Osteocyte (in vitro differentiated cells): ENCODE results near the gene AKAP6. TPM values are rescaled to one million over a fixed set of nuclear protein-coding genes. Genes with fewer than 3 reads are reported as not detected.

Experiments used
- DNase-seq: peaks from one replicate; pipeline ENCODE4 v3.0.0; 2021; ENCODE audit warnings: mixed read lengths; ENCODE audit not compliant: unreplicated experiment; ENCODE audit errors: extremely low spot score
- H3K27ac Mint-ChIP-seq: one replicate; pipeline ENCODE4 v1.8.0; 2021; ENCODE audit warnings: mild to moderate bottlenecking, mixed read lengths; ENCODE audit not compliant: unreplicated experiment
- H3K27me3 Mint-ChIP-seq: one replicate; pipeline ENCODE4 v1.8.0; 2021; ENCODE audit warnings: mixed read lengths; ENCODE audit not compliant: unreplicated experiment
- H3K36me3 Mint-ChIP-seq: one replicate; pipeline ENCODE4 v1.8.0; 2021; ENCODE audit warnings: mixed read lengths; ENCODE audit not compliant: unreplicated experiment
- H3K4me1 Mint-ChIP-seq: one replicate; pipeline ENCODE4 v1.8.0; 2021; ENCODE audit warnings: mixed read lengths; ENCODE audit not compliant: unreplicated experiment
- H3K4me3 Mint-ChIP-seq: one replicate; pipeline ENCODE4 v1.8.0; 2021; ENCODE audit warnings: mild to moderate bottlenecking, moderate library complexity, mixed read lengths; ENCODE audit not compliant: unreplicated experiment
- H3K9me3 Mint-ChIP-seq: one replicate; pipeline ENCODE4 v1.8.0; 2021; ENCODE audit warnings: mixed read lengths; ENCODE audit not compliant: unreplicated experiment
- CTCF ChIP-seq: fragments of 200-600 bp; sonication (generic); IDR thresholded peaks from 2 replicates; pipeline ENCODE4 v1.5.0; 2021; ENCODE audit warnings: antibody characterized with exemption, mild to moderate bottlenecking, moderate library complexity
- total RNA-seq: library from RNA; stranded (reverse); gene quantifications from 2 replicates; pipeline ENCODE4 v1.2.1, GENCODE V29; 2021

Gene AKAP6
- total RNA-seq, 1 donor from 2014 or later: 4.1 TPM

- no peaks in the 10 kb centered on the region for H3K4me1 Mint-ChIP-seq
- DNase-seq: no peak
- no peak for TF ChIP-seq CTCF
- no peak overlapping the region for H3K27ac Mint-ChIP-seq
- H3K27me3 Mint-ChIP-seq: no peaks in the 10 kb centered on the region
- H3K4me3 Mint-ChIP-seq: no peak overlapping the region
- no peaks in the 10 kb centered on the region for H3K36me3 Mint-ChIP-seq
- peaks cover 7% of the 10 kb centered on the region for H3K9me3 Mint-ChIP-seq
Observed at GRCh38 chr14:32675433-32675832, 346.3 kb downstream of the AKAP6 start.

- no peaks in the 10 kb centered on the region for H3K4me1 Mint-ChIP-seq
- H3K9me3 Mint-ChIP-seq: no peaks in the 10 kb centered on the region
- no peak overlapping the region for H3K4me3 Mint-ChIP-seq
- no peak for DNase-seq
- H3K27ac Mint-ChIP-seq: no peak overlapping the region
- no peaks in the 10 kb centered on the region for H3K27me3 Mint-ChIP-seq
- H3K36me3 Mint-ChIP-seq: no peaks in the 10 kb centered on the region
- no peak for TF ChIP-seq CTCF
Observed at GRCh38 chr14:32677129-32677780, 348.2 kb downstream of the AKAP6 start.

GRCh38 chr14:32678088-32678487 is 349.0 kb downstream of the AKAP6 start:
- TF ChIP-seq CTCF: no peak
- Mint-ChIP-seq H3K9me3 (no peaks in the 10 kb centered on the region), H3K27me3 (no peaks in the 10 kb centered on the region), H3K4me1 (no peaks in the 10 kb centered on the region), H3K4me3 (no peak overlapping the region), H3K27ac (no peak overlapping the region), H3K36me3 (no peaks in the 10 kb centered on the region)
- no peak for DNase-seq

- DNase-seq: no peak
- Mint-ChIP-seq H3K27ac (no peak overlapping the region), H3K36me3 (no peaks in the 10 kb centered on the region), H3K4me3 (no peak overlapping the region), H3K9me3 (no peaks in the 10 kb centered on the region), H3K27me3 (no peaks in the 10 kb centered on the region), H3K4me1 (no peaks in the 10 kb centered on the region)
- TF ChIP-seq CTCF: no peak
Observed at GRCh38 chr14:32679927-32680612, 351.0 kb downstream of the AKAP6 start.

GRCh38 chr14:32681598-32681997 is 352.5 kb downstream of the AKAP6 start:
- TF ChIP-seq CTCF: no peak
- Mint-ChIP-seq H3K4me3 (no peak overlapping the region), H3K27ac (no peak overlapping the region), H3K9me3 (no peaks in the 10 kb centered on the region), H3K36me3 (no peaks in the 10 kb centered on the region), H3K27me3 (no peaks in the 10 kb centered on the region), H3K4me1 (no peaks in the 10 kb centered on the region)
- DNase-seq: no peak
